OCI-LY3 (cell line): ENCODE measurements around the gene C3orf20.

ENCODE experiments used
- H2AFZ ChIP-seq: fragments of 200-600, 300-600 bp; shearing (Covaris generic); 2 replicates; pipeline ENCODE4 v1.6.0; 2014; ENCODE audit warnings: antibody characterized with exemption, low read depth, low read length
- H3K27ac ChIP-seq: fragments of 200-600, 300-600 bp; sonication (generic); 2 replicates; pipeline ENCODE4 v1.5.1; 2014; ENCODE audit warnings: mild to moderate bottlenecking, low read length, moderate library complexity, mixed read lengths
- H3K27me3 ChIP-seq: fragments of 200-600, 300-600 bp; sonication (generic); 2 replicates; pipeline ENCODE4 v1.6.1; 2014; ENCODE audit warnings: low read depth, low read length, mixed read lengths
- H3K36me3 ChIP-seq: fragments of 200-600, 300-600 bp; sonication (generic); replicated peaks from 2 replicates; pipeline ENCODE3; 2014; ENCODE audit warnings: low read depth, low read length, mixed read lengths
- H3K4me1 ChIP-seq: fragments of 300-600, 200-600 bp; sonication (generic); 2 replicates; pipeline ENCODE4 v1.6.1; 2014; ENCODE audit warnings: low read length, mixed read lengths
- H3K4me2 ChIP-seq: fragments of 200-600, 300-600 bp; sonication (generic); 2 replicates; pipeline ENCODE4 v1.6.1; 2014; ENCODE audit warnings: low read length, mixed read lengths
- H3K4me3 ChIP-seq: fragments of 300-600, 200-600 bp; sonication (generic); 2 replicates; pipeline ENCODE4 v1.5.1; 2014; ENCODE audit warnings: antibody characterized with exemption, mild to moderate bottlenecking, low read length, moderate library complexity
- H3K79me2 ChIP-seq: fragments of 300-600, 200-600 bp; shearing (Covaris generic); 2 replicates; pipeline ENCODE4 v1.6.1; 2014; ENCODE audit warnings: mild to moderate bottlenecking, low read length, mixed read lengths
- H3K9ac ChIP-seq: fragments of 300-600, 200-600 bp; shearing (Covaris generic); 2 replicates; pipeline ENCODE4 v1.6.0; 2014; ENCODE audit warnings: mild to moderate bottlenecking, low read length, moderate library complexity
- H3K9me3 ChIP-seq: fragments of 200-600, 300-600 bp; shearing (Covaris generic); 2 replicates; pipeline ENCODE4 v1.6.1; 2014; ENCODE audit warnings: low read length, mixed read lengths; ENCODE audit not compliant: insufficient read depth
- H4K20me1 ChIP-seq: fragments of 200-600, 300-600 bp; sonication (generic); 2 replicates; pipeline ENCODE4 v1.6.1; 2016; ENCODE audit warnings: low read length, mixed read lengths; ENCODE audit not compliant: insufficient read depth
- EZH2phosphoT487 ChIP-seq: fragments of 200-600 bp; shearing (Covaris generic); IDR thresholded peaks from 2 replicates; pipeline ENCODE4 v1.6.1; 2018; ENCODE audit warnings: antibody characterized with exemption, mixed run types, low read depth
- TF ChIP-seq, protein P1 (sequence below): fragments of 200-600, 300-600 bp; sonication (generic); IDR thresholded peaks from 2 replicates; pipeline ENCODE4 v1.5.1; 2014; ENCODE audit warnings: antibody characterized with exemption, low read length, low read depth

C3orf20 gene

DNA sequence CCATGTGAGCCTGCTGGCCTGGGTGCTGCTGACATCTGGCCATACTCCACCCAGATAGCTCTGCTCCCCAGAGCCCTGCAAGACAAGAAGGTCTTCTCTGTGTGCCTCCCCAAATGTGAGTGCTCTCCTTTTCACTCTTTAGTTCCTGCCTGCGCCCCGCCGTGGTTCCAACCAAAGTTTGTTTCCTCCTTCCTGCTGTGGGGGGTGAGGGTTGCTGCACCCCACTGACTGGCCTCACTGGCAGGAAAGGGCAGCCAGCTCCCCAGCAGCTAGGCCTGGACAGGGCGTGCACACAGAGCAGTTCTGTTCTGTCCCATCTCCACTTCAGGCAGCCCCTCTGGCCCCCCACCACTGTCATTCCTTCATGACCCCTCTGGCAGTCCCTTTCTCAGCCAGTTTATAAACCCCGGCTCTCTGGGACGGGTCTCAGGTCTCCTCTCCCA is 28.8 kb upstream of the C3orf20 start:
- Histone ChIP-seq H3K4me2 (no peak overlapping the region), H3K27ac (no peak overlapping the region), H3K79me2 (no peaks in the 10 kb centered on the region; the same call in 1 of the 2 replicates), H3K4me1 (peaks cover 5% of the 10 kb centered on the region; the same call in 1 of the 2 replicates), H3K9ac (no peak overlapping the region), H3K4me3 (no peak overlapping the region), H4K20me1 (no peaks in the 10 kb centered on the region), H3K36me3 (no peaks in the 10 kb centered on the region), H3K9me3 (no peaks in the 10 kb centered on the region), H3K27me3 (peaks cover 38% of the 10 kb centered on the region), H2AFZ (no peak overlapping the region)
- no peak for TF ChIP-seq EZH2phosphoT487
- TF ChIP-seq, protein P1, sequence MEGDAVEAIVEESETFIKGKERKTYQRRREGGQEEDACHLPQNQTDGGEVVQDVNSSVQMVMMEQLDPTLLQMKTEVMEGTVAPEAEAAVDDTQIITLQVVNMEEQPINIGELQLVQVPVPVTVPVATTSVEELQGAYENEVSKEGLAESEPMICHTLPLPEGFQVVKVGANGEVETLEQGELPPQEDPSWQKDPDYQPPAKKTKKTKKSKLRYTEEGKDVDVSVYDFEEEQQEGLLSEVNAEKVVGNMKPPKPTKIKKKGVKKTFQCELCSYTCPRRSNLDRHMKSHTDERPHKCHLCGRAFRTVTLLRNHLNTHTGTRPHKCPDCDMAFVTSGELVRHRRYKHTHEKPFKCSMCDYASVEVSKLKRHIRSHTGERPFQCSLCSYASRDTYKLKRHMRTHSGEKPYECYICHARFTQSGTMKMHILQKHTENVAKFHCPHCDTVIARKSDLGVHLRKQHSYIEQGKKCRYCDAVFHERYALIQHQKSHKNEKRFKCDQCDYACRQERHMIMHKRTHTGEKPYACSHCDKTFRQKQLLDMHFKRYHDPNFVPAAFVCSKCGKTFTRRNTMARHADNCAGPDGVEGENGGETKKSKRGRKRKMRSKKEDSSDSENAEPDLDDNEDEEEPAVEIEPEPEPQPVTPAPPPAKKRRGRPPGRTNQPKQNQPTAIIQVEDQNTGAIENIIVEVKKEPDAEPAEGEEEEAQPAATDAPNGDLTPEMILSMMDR: no peak

DNA sequence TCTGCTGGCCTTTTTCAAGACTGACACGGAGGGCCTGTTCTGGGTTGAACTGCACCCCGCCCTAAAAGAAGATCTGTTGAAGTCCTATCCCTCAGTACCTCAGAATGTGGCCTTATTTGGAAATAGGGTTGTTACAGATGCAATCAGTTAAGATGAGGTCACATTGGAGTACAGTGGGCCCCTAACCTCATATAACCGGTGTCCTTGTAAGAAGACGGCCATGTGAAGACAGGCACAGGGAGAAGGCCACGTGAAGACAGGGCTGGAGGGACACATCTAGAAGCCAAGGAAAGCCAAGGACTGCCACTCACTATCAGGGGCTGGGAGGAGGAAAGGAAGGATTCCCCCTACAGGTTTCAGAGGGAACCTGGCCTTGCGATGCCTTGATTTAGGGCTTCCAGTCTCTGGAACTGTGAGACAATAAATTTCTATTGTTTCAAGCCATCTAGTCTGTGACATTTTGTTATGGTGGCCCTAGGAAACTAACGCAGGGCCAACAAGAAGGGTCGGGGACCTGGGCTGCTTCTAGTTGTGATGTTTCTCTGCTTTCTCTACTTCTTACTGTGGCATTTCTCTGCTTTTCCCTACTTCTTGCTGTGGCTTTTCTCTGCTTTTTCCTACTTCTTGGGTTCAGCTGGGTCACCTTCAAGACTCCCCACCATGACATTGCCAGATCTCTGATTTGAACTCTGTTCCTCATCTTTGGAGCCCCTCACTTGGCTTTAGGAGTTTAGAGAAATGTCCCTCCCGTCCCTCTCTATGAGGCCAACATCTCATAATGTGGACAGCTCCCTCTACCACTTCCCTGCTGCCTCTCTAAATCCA is 28.1 kb upstream of the C3orf20 start:
- peaks cover 32% of the 10 kb centered on the region for H3K27me3 ChIP-seq
- H4K20me1 ChIP-seq: no peaks in the 10 kb centered on the region
- H3K79me2 ChIP-seq: peaks cover 2% of the 10 kb centered on the region
- H3K4me2 ChIP-seq: no peak overlapping the region
- TF ChIP-seq EZH2phosphoT487: no peak
- TF ChIP-seq, protein P1: no peak
- peaks cover 5% of the 10 kb centered on the region; the same call in 1 of the 2 replicates for H3K4me1 ChIP-seq
- H2AFZ ChIP-seq: no peak overlapping the region
- H3K36me3 ChIP-seq: no peaks in the 10 kb centered on the region
- H3K9ac ChIP-seq: no peak overlapping the region
- no peak overlapping the region for H3K27ac ChIP-seq
- no peaks in the 10 kb centered on the region for H3K9me3 ChIP-seq
- no peak overlapping the region for H3K4me3 ChIP-seq

GRCh38 chr3:14647976-14648955 is 26.7 kb upstream of the C3orf20 start:
- TF ChIP-seq, protein P1: no peak
- no peak for TF ChIP-seq EZH2phosphoT487
- Histone ChIP-seq H3K27me3 (peaks cover 18% of the 10 kb centered on the region), H3K79me2 (peaks cover 17% of the 10 kb centered on the region), H4K20me1 (no peaks in the 10 kb centered on the region), H3K4me2 (no peak overlapping the region), H3K4me1 (peaks cover 15% of the 10 kb centered on the region), H2AFZ (no peak overlapping the region), H3K27ac (no peak overlapping the region), H3K36me3 (no peaks in the 10 kb centered on the region), H3K9ac (no peak overlapping the region), H3K9me3 (no peaks in the 10 kb centered on the region), H3K4me3 (no peak overlapping the region)

- H3K9me3 ChIP-seq: no peaks in the 10 kb centered on the region
- H4K20me1 ChIP-seq: no peaks in the 10 kb centered on the region
- H3K9ac ChIP-seq: no peak overlapping the region
- H3K4me2 ChIP-seq: no peak overlapping the region
- no peak overlapping the region for H3K4me3 ChIP-seq
- H3K27me3 ChIP-seq: peaks cover 6% of the 10 kb centered on the region; the same call in 1 of the 2 replicates
- peaks cover 26% of the 10 kb centered on the region for H3K79me2 ChIP-seq
- TF ChIP-seq, protein P1: no peak
- TF ChIP-seq EZH2phosphoT487: no peak
- no peak overlapping the region for H2AFZ ChIP-seq
- no peak overlapping the region for H3K27ac ChIP-seq
- peaks cover 4% of the 10 kb centered on the region for H3K36me3 ChIP-seq
- peaks cover 20% of the 10 kb centered on the region for H3K4me1 ChIP-seq
Observed at GRCh38 chr3:14649466-14649865, 25.5 kb upstream of the C3orf20 start.
